K562 (cell line): ENCODE data around the gene OLFML2B. TPM values are rescaled to one million over a fixed set of nuclear protein-coding genes. Genes with fewer than 3 reads are reported as not detected.

Experiments
- BDP1 ChIP-seq: IDR thresholded peaks from 3 replicates; pipeline ENCODE4 v1.6.1; 2011; ENCODE audit not compliant: insufficient read length, insufficient read depth
- CCNT2 ChIP-seq: IDR thresholded peaks from 2 replicates; pipeline ENCODE4 v1.6.1; 2011; ENCODE audit warnings: borderline replicate concordance, low read depth, mild to moderate bottlenecking, moderate library complexity, mixed read lengths, low read length; ENCODE audit not compliant: insufficient read length; ENCODE audit errors: extremely low read depth
- EHMT2 ChIP-seq: fragments of 450-650 bp; IDR thresholded peaks from 2 replicates; pipeline ENCODE4 v1.6.1; 2018; ENCODE audit warnings: antibody characterized with exemption
- FOXJ2 ChIP-seq: fragments of 200-800 bp; sonication (Bioruptor generic); IDR thresholded peaks from 2 replicates; pipeline ENCODE4 v1.6.1; 2016; ENCODE audit warnings: missing genetic modification characterization, missing compliant biosample characterization
- HEY1 ChIP-seq: fragments of 250-450 bp; sonication (Bioruptor Pico); IDR thresholded peaks from 2 replicates; pipeline ENCODE4 v1.5.0; 2020; ENCODE audit warnings: mild to moderate bottlenecking, moderate library complexity, borderline replicate concordance
- HMGN3 ChIP-seq: IDR thresholded peaks from 2 replicates; pipeline ENCODE4 v1.6.1; 2011; ENCODE audit warnings: borderline replicate concordance, low read depth, mild to moderate bottlenecking, mixed read lengths, low read length; ENCODE audit not compliant: insufficient read length; ENCODE audit errors: extremely low read depth
- HNRNPLL ChIP-seq: fragments of 200-400 bp; formaldehyde crosslinking; IDR thresholded peaks from 2 replicates; pipeline ENCODE4 v1.6.1; 2017; ENCODE audit warnings: low read length, low read depth, mild to moderate bottlenecking; ENCODE audit not compliant: poor library complexity, severe bottlenecking
- L3MBTL2 ChIP-seq: fragments of 450-650 bp; IDR thresholded peaks from 2 replicates; pipeline ENCODE4 v1.6.1; 2016; ENCODE audit warnings: mild to moderate bottlenecking, moderate library complexity
- LCOR ChIP-seq: sonication (generic); formaldehyde crosslinking; IDR thresholded peaks from 2 replicates; pipeline ENCODE4 v1.8.0; 2022; ENCODE audit warnings: mild to moderate bottlenecking, missing genetic modification reagents
- NR1H2 ChIP-seq: sonication (generic); formaldehyde crosslinking; IDR thresholded peaks from 2 replicates; pipeline ENCODE4 v1.4.0; 2020; ENCODE audit warnings: mild to moderate bottlenecking, missing genetic modification reagents
- NRF1 ChIP-seq, 2 experiments: fragments of 450-650 bp; IDR thresholded peaks in 1 of 2; conservative IDR thresholded peaks in 1 of 2; 2 replicates each; pipeline ENCODE4 v1.6.1; 2014; ENCODE audit warnings: mild to moderate bottlenecking in 2 of 2
- PHF21A ChIP-seq: fragments of 450-650 bp; IDR thresholded peaks from 2 replicates; pipeline ENCODE4 v1.6.1; 2017; ENCODE audit warnings: low read depth, borderline replicate concordance
- PURB ChIP-seq: sonication (generic); formaldehyde crosslinking; IDR thresholded peaks from 2 replicates; pipeline ENCODE4 v1.9.0; 2021; ENCODE audit warnings: low read depth, mild to moderate bottlenecking, missing genetic modification reagents
- RB1 ChIP-seq: fragments of 450-650 bp; IDR thresholded peaks from 2 replicates; pipeline ENCODE4 v1.6.1; 2017; ENCODE audit warnings: low read depth, mild to moderate bottlenecking
- RBFOX2 ChIP-seq: fragments of 200-400 bp; formaldehyde crosslinking; IDR thresholded peaks from 2 replicates; pipeline ENCODE4 v1.6.1; 2017; ENCODE audit warnings: low read depth, mild to moderate bottlenecking, low read length, moderate library complexity
- RBM34 ChIP-seq: fragments of 200-400 bp; formaldehyde crosslinking; IDR thresholded peaks from 2 replicates; pipeline ENCODE4 v1.6.1; 2018; ENCODE audit warnings: low read length, borderline replicate concordance; ENCODE audit not compliant: insufficient read depth
- SMARCA4 ChIP-seq: fragments of 450-650 bp; IDR thresholded peaks from 2 replicates; pipeline ENCODE4 v1.6.1; 2016
- SREBF1 ChIP-seq: fragments of 150-350 bp; IDR thresholded peaks from 2 replicates; pipeline ENCODE4 v1.6.1; 2014; ENCODE audit warnings: antibody characterized with exemption, low read depth, low read length, borderline replicate concordance
- VEZF1 ChIP-seq: fragments of 200-800 bp; sonication (Bioruptor generic); IDR thresholded peaks from 2 replicates; pipeline ENCODE4 v1.6.1; 2017; ENCODE audit warnings: missing genetic modification characterization, missing compliant biosample characterization
- ZFP30 ChIP-seq: fragments of 250-450 bp; sonication (Bioruptor Pico); IDR thresholded peaks from 2 replicates; pipeline ENCODE4 v1.8.0; 2022; ENCODE audit warnings: moderate library complexity, mild to moderate bottlenecking, inconsistent platforms, borderline replicate concordance
- ZFX ChIP-seq: sonication (generic); formaldehyde crosslinking; IDR thresholded peaks from 2 replicates; pipeline ENCODE4 v1.8.0; 2022; ENCODE audit warnings: mild to moderate bottlenecking, missing genetic modification reagents, moderate library complexity
- ZNF280A ChIP-seq: fragments of 450-650 bp; IDR thresholded peaks from 2 replicates; pipeline ENCODE4 v1.6.1; 2018; ENCODE audit warnings: mild to moderate bottlenecking, low read depth; ENCODE audit not compliant: partially characterized antibody
- ZNF282 ChIP-seq: sonication (generic); formaldehyde crosslinking; IDR thresholded peaks from 2 replicates; pipeline ENCODE4 v1.8.1; 2023; ENCODE audit warnings: missing genetic modification reagents
- ZNF589 ChIP-seq: fragments of 200-800 bp; sonication (Bioruptor generic); IDR thresholded peaks from 2 replicates; pipeline ENCODE4 v1.6.1; 2016; ENCODE audit warnings: low read depth, missing genetic modification characterization, missing compliant biosample characterization
- polyA plus RNA-seq, 8 experiments: library from polyadenylated mRNA; depleted of rRNA in 4 of 8; stranded (reverse) in 5 of 8; unstranded in 3 of 8; fragments of >200 nt; fragmentation: Nextera tagmentation in 2 of 8; fragmentation: Illumina TruSeq in 1 of 8; extraction: Ambion mirVana in 2 of 8; extraction: Trizol in 1 of 8; gene quantifications; 2 replicates each; pipeline versions ENCODE4 v1.2.1 to v1.2.3, GENCODE V29; 2011 to 2014; ENCODE audit warnings: inconsistent platforms in 1 of 8, missing spikeins in 1 of 8
- total RNA-seq, 7 experiments: library from RNA; depleted of rRNA in 6 of 7; stranded (reverse); fragments of >200 nt in 6 of 7; fragmentation: Illumina TruSeq in 2 of 7; extraction: Trizol in 2 of 7; gene quantifications; 2 replicates each; pipeline versions ENCODE4 v1.2.1 to v1.2.3, GENCODE V29; 2011 to 2021; ENCODE audit warnings: low replicate concordance in 1 of 7

Gene OLFML2B
- total and polyA plus RNA-seq, 9 of the 15 experiments (the other 6 are each of a cell fraction or from before 2014, with no cell fraction given), result not detected

GRCh38 chr1:162069334-162070093 lies 45.8 kb upstream of the OLFML2B start, which contains the start of gene NOS1AP (continued):
- TF ChIP-seq ZFP30 (CRISPR knock-in tag) (no peak), NR1H2 (no peak), PHF21A (no peak), RB1 (peak; percentile 76), BDP1 (no peak), SREBF1 (no peak), LCOR (CRISPR knock-in tag) (no peak), HEY1 (CRISPR knock-in tag) (no peak), FOXJ2 (tag) (no peak), HMGN3 (peak; percentile 66), NRF1 (conservative IDR thresholded peaks at IDR 0.05 in 1 of 2, IDR thresholded peaks at IDR 0.05 in 1 of 2) (peak in 1 of 2 experiments; percentile 50; a peak in 2 of 4 replicates), L3MBTL2 (peak; percentile 48; the same call in 1 of the 2 replicates), PURB (CRISPR knock-in tag) (no peak), VEZF1 (CRISPR knock-in tag) (peak; percentile 44), EHMT2 (no peak), SMARCA4 (no peak), ZNF280A (no peak), ZFX (CRISPR knock-in tag) (peak; percentile 9), CCNT2 (peak; percentile 45), ZNF589 (CRISPR knock-in tag) (no peak), ZNF282 (CRISPR knock-in tag) (0 out of 2 replicates have a peak, but pooled peaks have one; percentile 71), RBFOX2 (peak; percentile 63), HNRNPLL (peak; percentile 46), RBM34 (no peak)
